HG03432 (cell line): Measurements from ENCODE around the gene CCDC3.

ENCODE experiments used
- ATAC-seq: cut with Tn5 transposase; IDR thresholded peaks from one replicate; pipeline ENCODE4 v1.9.1; 2021; ENCODE audit warnings: mild to moderate bottlenecking, moderate library complexity; ENCODE audit not compliant: unreplicated experiment

CCDC3 gene

GRCh38 chr10:12965571-12965970 lies 35.9 kb downstream of the CCDC3 start:
- ATAC-seq: no peak

DNA sequence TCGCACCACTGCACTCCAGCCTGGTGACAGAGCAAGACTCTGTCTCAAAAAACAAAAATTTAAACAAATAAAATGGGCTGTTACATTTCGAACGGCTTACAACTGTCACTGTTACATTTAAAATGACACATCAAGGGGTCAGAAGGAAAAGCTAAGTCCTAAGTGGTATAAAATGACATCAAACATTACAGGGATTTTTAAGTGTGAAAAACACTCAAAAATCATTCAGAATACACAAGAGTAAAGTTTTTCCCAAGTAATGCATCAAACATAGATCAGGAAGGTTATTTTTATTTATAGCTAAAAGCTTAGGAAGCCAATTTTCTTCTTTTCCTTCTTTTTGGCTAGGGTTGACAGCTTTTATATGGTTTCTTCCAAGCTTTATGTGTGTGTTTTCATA lies 39.0 kb downstream of the CCDC3 start:
- no peak for ATAC-seq

DNA sequence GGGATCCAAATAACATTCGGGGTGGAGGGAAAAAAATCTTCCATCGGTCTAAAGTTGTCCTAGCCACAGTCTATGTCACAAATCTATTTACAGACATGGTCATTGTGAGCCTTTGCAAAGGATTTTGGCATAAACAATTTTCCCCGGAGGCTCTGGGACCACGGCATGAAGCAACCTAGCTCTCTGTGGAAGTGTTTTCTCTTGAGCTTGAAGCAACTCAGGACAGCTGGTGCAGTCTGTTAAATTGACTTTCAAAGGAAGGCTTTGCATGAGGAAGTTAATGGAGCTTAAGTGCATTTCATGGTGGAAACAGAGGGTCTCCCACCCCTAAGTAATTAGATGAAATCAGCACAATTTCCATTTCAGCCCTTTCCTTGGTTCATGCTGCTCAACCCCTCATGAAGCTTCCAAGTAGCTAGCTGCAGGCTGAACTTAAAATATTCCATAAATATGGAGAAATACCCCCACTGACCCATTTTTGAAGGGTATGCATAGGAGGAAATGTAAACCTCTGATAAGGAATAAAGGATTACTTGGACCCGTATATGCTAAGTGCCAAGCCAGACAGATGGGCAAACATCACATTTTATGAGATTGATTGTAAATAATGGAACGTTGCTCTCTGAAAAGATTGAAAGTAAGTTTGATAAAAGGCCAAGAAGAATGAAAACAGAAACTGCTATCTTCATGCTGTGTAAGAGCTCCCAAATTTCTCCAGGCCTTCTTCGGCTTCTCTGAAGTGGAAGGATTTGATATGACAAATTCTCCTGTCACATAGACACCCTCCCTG lies 39.9 kb downstream of the CCDC3 start:
- no peak for ATAC-seq

DNA sequence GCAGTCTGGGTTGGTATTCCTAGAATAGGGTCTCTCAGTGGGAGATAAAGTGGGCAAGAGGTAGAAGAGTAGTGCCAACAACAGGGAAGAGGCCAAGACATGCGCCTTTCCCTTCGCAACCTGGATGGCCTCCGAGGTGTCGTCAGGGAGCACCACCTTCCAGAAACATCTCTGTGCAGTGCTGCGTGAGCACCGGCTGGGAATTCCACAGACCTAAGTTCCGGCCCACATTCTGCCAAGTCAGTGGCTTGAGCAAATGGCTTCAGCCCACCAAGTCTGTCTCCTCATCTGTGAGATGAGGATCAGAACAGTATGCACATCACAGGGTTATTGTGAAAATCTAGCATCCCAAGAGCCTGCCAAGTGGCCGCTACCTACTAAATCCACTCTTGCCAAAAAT lies 40.6 kb downstream of the CCDC3 start:
- no peak for ATAC-seq

GRCh38 chr10:12960334-12960898 lies 41.1 kb downstream of the CCDC3 start:
- ATAC-seq: no peak

GRCh38 chr10:12958546-12959110 lies 42.9 kb downstream of the CCDC3 start:
- no peak for ATAC-seq

- ATAC-seq: no peak
Observed at GRCh38 chr10:12957081-12957480, 44.4 kb downstream of the CCDC3 start.

DNA sequence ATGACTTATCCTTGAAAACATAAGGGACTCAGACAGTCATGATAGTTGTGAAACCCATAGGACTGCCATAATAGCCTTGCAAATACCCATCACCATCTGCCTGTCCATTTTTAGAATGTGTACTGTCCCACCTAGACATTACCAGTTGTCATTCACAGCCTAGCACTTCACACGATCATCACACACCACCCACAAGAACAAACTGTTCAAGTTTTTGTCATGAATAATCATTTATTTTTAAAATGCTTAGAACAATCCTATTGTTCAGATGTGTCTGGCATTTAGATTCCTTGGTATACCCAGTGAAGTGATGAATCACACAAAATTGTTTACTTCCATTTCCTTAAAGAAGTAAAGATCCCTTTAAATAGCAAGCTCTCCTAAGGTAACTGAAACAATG lies 46.6 kb downstream of the CCDC3 start:
- ATAC-seq: no peak

DNA sequence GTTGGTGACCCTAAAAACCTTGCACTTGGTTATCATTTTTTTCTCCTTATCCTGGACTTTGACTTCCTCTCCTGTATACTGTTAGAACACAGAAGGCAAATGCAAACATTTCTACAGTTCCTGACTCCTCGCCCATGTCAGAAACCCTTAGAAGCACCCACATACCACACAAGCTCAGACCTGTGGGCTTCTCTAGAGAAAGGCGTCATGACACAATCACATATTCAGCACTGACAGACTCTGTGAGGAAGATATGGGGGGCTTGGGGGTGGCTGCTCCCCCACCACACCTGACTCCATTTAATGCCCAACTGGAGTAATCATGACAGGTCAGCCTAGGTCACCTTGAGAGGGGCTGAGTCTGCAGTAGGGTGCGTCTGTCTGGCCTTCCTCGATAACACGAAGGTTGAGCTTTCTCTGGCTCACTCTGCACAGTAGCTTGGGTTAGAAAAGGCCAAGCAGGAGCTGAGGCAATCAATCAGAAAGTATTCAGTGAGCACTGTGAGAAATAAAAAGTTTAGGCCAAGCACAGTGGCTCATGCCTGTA lies 50.9 kb downstream of the CCDC3 start:
- ATAC-seq: no peak

- no peak for ATAC-seq
Observed at GRCh38 chr10:12949248-12949647, 52.3 kb downstream of the CCDC3 start.

GRCh38 chr10:12947741-12948140 lies 53.8 kb downstream of the CCDC3 start:
- no peak for ATAC-seq

DNA sequence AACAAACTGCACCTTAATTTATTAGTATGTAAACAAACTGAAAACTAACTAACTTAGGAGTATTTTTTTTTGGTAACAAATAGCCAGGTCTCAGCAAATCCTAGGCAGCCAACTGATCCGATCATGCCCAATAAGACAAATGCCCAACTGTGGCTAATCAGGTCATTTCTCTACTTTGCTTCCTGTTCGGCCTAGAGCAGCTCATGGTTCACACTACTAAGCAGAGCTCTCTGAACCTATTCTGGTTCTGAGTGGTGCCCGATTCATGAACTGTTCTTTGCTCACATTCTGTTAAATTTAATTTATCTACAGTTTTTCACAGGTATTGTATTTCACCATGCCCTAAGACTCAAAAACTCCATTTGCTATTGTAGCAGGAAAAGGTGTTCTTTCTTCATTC lies 55.1 kb downstream of the CCDC3 start:
- no peak for ATAC-seq

DNA sequence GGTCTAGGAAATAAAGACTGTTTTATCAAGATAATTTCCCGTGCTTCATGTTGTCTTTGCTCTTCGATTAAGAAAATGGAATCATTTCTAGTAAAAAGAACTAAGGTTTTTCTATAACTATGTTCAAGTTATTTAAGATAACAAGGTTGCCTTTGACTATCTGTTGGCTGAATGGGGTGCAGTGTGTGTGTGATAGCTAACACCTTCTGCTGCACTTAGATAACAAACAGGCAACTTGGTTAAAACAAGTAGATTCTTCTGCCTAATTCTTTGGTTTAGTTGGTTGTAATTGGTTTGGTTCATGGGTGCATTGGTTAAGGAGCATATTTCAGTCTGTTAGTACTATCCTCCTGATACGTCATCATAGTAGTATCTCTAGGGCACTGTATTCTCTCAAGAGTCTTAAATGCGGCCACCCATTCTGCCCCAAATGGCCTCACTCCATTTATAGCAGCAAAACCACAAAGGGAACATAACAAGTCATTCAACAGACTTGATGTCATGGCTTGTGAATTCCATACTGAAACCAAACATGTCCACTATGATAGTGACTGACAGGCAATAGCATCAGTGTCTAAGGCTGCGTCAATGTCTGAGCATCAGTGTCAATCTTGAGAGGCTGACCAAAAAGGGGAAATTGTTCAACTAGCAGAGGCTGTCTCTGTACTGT lies 55.7 kb downstream of the CCDC3 start:
- ATAC-seq: no peak

- no peak for ATAC-seq
Observed at GRCh38 chr10:12944931-12945330, 56.6 kb downstream of the CCDC3 start.

- ATAC-seq: no peak
Observed at GRCh38 chr10:12943425-12943824, 58.1 kb downstream of the CCDC3 start.

DNA sequence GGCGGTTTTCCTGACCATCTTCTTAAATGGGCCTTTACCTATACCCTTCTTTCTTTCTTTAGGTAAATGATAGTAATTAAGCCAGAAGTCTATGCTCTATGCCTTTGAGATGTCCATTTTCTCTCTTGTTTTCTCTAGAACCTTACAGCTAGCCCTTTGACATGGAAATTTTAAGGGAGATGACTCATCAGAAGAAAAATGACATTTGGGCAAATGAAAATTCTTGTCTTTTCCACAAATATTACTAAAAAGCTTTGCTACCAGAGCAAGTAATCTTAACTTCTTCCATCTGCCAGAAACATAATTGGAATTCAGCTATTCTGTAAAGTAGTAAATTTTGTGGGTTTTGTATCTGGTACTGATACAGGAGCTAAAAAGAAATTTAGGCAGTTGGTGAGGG lies 59.5 kb downstream of the CCDC3 start:
- ATAC-seq: no peak

DNA sequence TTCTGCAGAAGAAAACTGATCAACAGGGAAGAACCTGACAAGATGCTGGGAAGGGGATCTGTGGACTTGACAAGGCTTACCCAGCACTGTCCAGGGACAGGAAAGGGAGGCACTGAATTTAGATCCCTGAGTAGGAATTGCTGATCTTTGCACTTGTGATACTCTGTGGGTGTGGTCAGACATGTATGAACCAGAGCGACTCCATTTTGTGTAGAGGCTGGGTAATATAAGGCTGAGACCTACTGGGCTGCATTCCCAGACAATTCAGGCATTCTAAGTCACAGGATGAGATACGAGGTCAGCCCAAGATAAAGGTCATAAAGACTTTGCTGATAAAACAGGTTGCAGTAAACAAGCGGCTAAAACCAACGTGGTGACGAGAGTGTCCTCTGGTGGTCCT lies 60.7 kb downstream of the CCDC3 start:
- ATAC-seq: no peak

DNA sequence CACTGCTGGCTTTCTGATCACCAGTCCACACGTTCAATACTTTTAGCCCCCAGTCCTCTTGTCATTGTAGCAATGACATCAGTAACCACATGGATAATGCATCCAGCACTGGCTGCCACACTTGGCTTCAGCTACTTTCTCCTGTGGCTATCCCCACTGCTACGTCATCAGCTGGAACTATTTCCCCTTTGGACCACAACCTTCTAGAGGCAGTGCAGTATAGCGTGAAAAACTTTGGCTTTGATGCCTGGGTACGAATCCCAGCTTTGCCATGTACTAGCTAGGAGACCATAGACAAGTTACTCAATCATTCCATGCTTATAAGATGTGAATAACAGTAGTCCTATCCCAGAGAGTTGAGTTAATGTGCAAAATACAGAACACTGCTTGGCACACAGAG lies 63.2 kb downstream of the CCDC3 start:
- ATAC-seq: no peak

- no peak for ATAC-seq
Observed at GRCh38 chr10:12937527-12937926, 64.0 kb downstream of the CCDC3 start.

DNA sequence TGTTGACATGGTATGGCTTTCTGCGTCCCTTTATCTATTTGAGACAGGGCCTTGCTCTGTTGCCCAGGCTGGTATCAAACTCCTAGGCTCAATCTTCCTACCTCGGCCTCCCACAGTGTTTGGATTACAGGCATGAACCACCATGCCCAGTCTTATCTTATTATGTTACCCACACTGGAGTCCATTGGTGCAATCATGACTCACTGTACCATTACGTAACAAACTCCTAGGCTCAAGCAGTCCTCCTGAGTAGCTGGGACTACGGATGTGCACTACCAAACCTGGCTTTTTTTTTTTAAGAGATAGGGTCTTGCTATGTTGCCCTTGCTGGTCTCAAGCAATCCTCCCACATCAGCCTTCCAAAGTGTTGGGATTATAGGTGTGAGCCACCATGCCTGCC lies 66.7 kb downstream of the CCDC3 start:
- ATAC-seq: no peak

DNA sequence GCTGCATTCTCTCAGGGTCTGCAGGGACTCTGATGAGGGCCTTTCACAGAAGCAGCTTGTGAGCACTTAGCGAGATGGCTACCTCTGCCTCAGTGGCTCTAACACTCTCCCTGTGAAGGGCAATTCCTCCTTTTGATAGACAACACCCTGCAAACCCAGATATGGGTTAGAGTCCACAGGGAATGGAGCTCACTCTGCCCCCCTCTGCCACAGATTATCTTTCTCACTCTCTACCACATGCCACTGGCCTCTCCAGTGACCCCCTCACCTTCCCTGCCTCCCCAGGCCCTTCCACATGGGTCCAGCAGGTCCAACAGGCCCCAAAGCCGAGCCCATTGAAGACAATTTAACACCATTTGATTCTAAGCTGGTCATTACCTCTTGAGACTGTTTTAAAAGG lies 72.1 kb downstream of the CCDC3 start:
- ATAC-seq: no peak

DNA sequence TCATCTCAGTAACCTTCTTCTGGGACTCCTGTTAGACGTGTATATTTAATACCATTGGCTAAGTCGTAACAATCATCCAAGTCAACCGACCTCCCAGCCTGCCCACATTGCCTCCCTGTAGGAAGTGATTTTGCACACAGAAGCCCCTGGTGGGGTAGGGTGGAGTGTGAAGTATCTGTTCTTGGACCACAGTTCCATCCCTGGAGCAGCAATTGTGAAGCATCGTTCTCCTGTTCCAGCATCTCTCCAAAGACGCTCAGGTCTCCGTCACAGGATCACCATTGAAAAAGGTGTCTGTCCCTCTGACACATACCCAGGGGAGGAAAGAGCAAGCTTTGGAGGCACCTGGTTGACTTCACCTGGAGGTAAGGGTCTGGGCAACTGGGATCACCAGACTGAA lies 72.9 kb downstream of the CCDC3 start:
- ATAC-seq: no peak
